ENCODE data around the gene ZNF284.

Gene ZNF284

DNA sequence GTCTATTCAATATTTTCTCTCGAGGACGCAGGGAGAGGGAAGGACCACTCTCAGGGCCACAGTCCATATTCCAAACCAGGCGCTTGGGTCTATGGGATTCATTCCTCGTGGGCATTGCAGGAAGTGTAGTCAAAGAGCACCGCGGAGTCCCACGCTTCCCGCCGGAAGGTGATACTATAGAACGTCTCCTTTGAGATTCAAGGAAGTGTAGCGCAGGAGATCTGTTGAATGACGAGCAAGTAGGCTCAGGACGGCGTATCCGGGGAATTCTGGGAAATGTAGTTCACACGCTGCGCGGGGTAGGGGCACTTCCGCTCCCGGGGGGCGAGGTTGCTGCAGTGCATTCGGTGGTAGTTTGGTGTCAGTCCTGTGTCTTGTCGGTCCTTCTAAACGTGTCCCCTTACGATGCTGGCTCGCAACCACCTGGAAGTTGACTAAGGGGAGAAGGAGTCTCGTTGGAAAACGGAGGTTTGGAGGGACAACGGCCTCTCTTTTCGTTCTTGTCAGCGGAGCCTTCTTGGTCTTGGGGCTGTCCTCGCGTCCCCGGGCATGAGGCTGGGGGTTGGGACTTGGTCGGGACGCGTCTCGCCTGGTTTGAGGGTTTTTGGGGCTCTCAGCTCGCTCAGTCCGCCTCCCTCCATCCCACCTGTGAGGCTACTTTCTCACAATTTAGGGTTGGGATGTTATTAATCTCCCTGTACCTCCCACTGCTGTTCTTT, at the start of gene ZNF284:
TSS of gene ZNF284 (plus strand) at position 336 of the 719 bp plus-strand sequence. CDS start 4,231 bp downstream, outside the sequence.
- Histone ChIP-seq H3K27ac (ENCODE audit: low read length) (peak within 1 kb of the TSS; percentile 75), H3K9me3 (ENCODE audit: insufficient read depth, low read length, severe bottlenecking) (peaks cover 3% of the 10 kb centered on the region), H3K4me1 (ENCODE audit: insufficient read depth, low read length) (peaks cover 30% of the 10 kb centered on the region), H3K36me3 (ENCODE audit: insufficient read depth, low read length) (peaks cover 5% of the 10 kb centered on the region; the same call in 1 of the 2 replicates), H3K4me2 (ENCODE audit: insufficient read depth, low read length) (peak within 1 kb of the TSS; percentile 94), H2AFZ (ENCODE audit: low read depth, low read length) (peak within 1 kb of the TSS; percentile 99), H3K9ac (ENCODE audit: low read depth, low read length) (peak within 1 kb of the TSS; percentile 64), H3K79me2 (ENCODE audit: insufficient read depth, low read length) (peaks cover 23% of the 10 kb centered on the region), H4K20me1 (ENCODE audit: insufficient read depth, low read length) (no peaks in the 10 kb centered on the region), H3K4me3 (ENCODE audit: low read depth in 1 of 2, low read length in 2 of 2) (peak within 1 kb of the TSS; percentile 73 to 92), H3K27me3 (ENCODE audit: insufficient read depth, low read length, poor library complexity) (no peaks in the 10 kb centered on the region)
- ATAC-seq (ENCODE audit: insufficient read depth, low read depth) (peak; percentile 99), DNase-seq (peak; percentile 93)
- no peak for TF ChIP-seq EZH2 (IDR thresholded peaks at IDR 0.05; ENCODE audit: borderline replicate concordance, low read depth, low read length, severe bottlenecking)
- TF ChIP-seq, protein P1, sequence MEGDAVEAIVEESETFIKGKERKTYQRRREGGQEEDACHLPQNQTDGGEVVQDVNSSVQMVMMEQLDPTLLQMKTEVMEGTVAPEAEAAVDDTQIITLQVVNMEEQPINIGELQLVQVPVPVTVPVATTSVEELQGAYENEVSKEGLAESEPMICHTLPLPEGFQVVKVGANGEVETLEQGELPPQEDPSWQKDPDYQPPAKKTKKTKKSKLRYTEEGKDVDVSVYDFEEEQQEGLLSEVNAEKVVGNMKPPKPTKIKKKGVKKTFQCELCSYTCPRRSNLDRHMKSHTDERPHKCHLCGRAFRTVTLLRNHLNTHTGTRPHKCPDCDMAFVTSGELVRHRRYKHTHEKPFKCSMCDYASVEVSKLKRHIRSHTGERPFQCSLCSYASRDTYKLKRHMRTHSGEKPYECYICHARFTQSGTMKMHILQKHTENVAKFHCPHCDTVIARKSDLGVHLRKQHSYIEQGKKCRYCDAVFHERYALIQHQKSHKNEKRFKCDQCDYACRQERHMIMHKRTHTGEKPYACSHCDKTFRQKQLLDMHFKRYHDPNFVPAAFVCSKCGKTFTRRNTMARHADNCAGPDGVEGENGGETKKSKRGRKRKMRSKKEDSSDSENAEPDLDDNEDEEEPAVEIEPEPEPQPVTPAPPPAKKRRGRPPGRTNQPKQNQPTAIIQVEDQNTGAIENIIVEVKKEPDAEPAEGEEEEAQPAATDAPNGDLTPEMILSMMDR (IDR thresholded peaks at IDR 0.05; ENCODE audit: borderline replicate concordance, extremely low read depth, low read length, poor library complexity, severe bottlenecking): peak; percentile 5

DNA sequence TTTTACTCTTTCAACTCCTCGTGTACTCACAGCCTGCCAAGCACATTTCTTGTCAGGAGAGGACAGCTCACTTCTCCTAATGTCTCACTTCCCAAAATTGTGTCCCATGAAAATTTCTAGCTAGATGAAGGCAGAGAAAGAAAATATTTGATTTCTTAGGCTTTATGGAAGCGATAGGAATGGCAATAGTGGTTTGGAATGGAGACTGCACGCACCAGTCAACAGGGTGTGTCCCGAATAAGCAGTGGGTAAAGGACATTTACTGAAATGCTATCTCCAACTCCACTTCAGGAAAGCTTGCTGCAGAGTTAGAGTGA, 47.1 kb upstream of the ZNF284 start:
- peaks cover 33% of the 10 kb centered on the region for H3K36me3 ChIP-seq (ENCODE audit: insufficient read depth, low read length)
- H3K27me3 ChIP-seq (ENCODE audit: insufficient read depth, low read length, poor library complexity): no peaks in the 10 kb centered on the region
- DNase-seq (no peak), ATAC-seq (ENCODE audit: insufficient read depth, low read depth) (no peak)
- no peak for TF ChIP-seq EZH2 (IDR thresholded peaks at IDR 0.05; ENCODE audit: borderline replicate concordance, low read depth, low read length, severe bottlenecking)
- TF ChIP-seq, protein P1 (IDR thresholded peaks at IDR 0.05; ENCODE audit: borderline replicate concordance, extremely low read depth, low read length, poor library complexity, severe bottlenecking): no peak
- peaks cover 23% of the 10 kb centered on the region for H3K4me1 ChIP-seq (ENCODE audit: insufficient read depth, low read length)
- H3K4me2 ChIP-seq (ENCODE audit: insufficient read depth, low read length): peak overlapping the region; percentile 84
- peaks cover 4% of the 10 kb centered on the region for H3K9me3 ChIP-seq (ENCODE audit: insufficient read depth, low read length, severe bottlenecking)
- H3K9ac ChIP-seq (ENCODE audit: low read depth, low read length): peak overlapping the region; percentile 66
- H3K79me2 ChIP-seq (ENCODE audit: insufficient read depth, low read length): peaks cover 19% of the 10 kb centered on the region
- H2AFZ ChIP-seq (ENCODE audit: low read depth, low read length): peak overlapping the region; percentile 97
- H4K20me1 ChIP-seq (ENCODE audit: insufficient read depth, low read length): no peaks in the 10 kb centered on the region
- H3K27ac ChIP-seq (ENCODE audit: low read length): peak overlapping the region; percentile 73
- peak overlapping the region; percentile 52 to 77; a peak in 3 of 4 replicates for H3K4me3 ChIP-seq (ENCODE audit: low read depth in 1 of 2, low read length in 2 of 2)

DNA sequence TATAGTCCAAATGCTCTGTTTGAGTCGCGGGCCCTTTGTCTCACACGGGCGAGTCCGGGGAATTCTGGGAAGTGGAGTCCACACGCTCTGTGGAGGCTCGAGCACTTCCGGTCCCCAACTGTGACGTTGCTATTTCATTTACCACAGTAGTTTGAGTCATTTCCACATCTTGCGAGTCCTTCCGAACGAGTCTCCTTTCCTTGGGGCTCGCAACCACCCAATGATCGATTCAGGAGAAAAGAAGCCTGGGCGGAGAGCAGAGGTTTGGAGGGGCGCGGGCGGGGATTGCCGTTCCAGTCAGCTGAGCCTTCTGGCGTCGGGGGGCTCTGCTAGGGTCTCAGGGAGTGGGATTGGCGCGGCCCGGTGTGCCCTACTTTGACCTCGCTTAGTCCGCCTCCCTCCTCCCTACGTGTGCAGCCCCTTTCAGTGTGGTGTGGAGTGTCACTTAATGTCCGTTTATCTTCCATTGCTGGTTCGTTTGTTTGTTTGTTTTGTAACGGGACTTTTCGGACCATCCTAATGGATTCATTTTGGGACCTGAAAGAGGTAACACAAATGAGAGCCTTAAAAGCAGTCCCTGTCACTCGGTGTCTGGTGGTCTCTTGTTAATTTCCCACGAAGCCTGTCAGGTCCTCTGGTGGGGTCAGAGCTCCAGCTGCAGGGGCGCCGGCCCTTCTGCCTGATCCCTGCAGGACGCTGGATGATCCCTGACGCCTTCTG, 46.6 kb upstream of the ZNF284 start, which contains the start of gene ZNF222:
TSS of gene ZNF222 (plus strand) at position 163 of the 720 bp plus-strand sequence. CDS start at position 221, 58 bp downstream.
- Histone ChIP-seq H3K9ac (ENCODE audit: low read depth, low read length) (peak within 1 kb of the TSS; percentile 66), H3K4me3 (ENCODE audit: low read depth in 1 of 2, low read length in 2 of 2) (peak within 1 kb of the TSS; percentile 52 to 77; a peak in 3 of 4 replicates), H3K9me3 (ENCODE audit: insufficient read depth, low read length, severe bottlenecking) (peaks cover 6% of the 10 kb centered on the region), H4K20me1 (ENCODE audit: insufficient read depth, low read length) (no peaks in the 10 kb centered on the region), H3K27ac (ENCODE audit: low read length) (peak within 1 kb of the TSS; percentile 73), H3K36me3 (ENCODE audit: insufficient read depth, low read length) (peaks cover 38% of the 10 kb centered on the region), H3K27me3 (ENCODE audit: insufficient read depth, low read length, poor library complexity) (no peaks in the 10 kb centered on the region), H3K4me1 (ENCODE audit: insufficient read depth, low read length) (peaks cover 23% of the 10 kb centered on the region), H2AFZ (ENCODE audit: low read depth, low read length) (peak within 1 kb of the TSS; percentile 97), H3K4me2 (ENCODE audit: insufficient read depth, low read length) (peak within 1 kb of the TSS; percentile 84), H3K79me2 (ENCODE audit: insufficient read depth, low read length) (peaks cover 19% of the 10 kb centered on the region)
- TF ChIP-seq, protein P1 (IDR thresholded peaks at IDR 0.05; ENCODE audit: borderline replicate concordance, extremely low read depth, low read length, poor library complexity, severe bottlenecking): no peak
- no peak for TF ChIP-seq EZH2 (IDR thresholded peaks at IDR 0.05; ENCODE audit: borderline replicate concordance, low read depth, low read length, severe bottlenecking)
- ATAC-seq (ENCODE audit: insufficient read depth, low read depth): peak; percentile 100
- DNase-seq: peak; percentile 87

All from DND-41 (cell line).